Activated B cell treated with CpG ODN at 0.5 μM for 24 hours (primary cell): ENCODE measurements around the gene BICD1. TPM values are rescaled to one million over a fixed set of nuclear protein-coding genes. Genes with fewer than 3 reads are reported as not detected.

Experiments
- ATAC-seq: fragments of 200-7000 bp; cut with Tn5 transposase; one replicate; pipeline ENCODE4 v1.10.0; 2021; ENCODE audit warnings: low read depth, mild to moderate bottlenecking, moderate library complexity
- CTCF ChIA-PET: fragments of 350-600 bp; sonication (Branson Sonifier 250); formaldehyde crosslinking; loops from one replicate; lab custom pipeline; 2021; ENCODE audit warnings: antibody characterized with exemption; lab: Charles Lee
- POLR2A ChIA-PET: fragments of 350-600 bp; sonication (Branson Sonifier 250); formaldehyde crosslinking; loops from one replicate; lab custom pipeline; 2021; ENCODE audit warnings: antibody characterized with exemption; lab: Charles Lee
- DNase-seq: peaks from one replicate; pipeline ENCODE4 v3.0.0; 2022
- H3K27ac Mint-ChIP-seq: one replicate; pipeline ENCODE4 v1.8.0; 2020; ENCODE audit warnings: mixed read lengths
- H3K27me3 Mint-ChIP-seq: one replicate; pipeline ENCODE4 v1.8.0; 2021; ENCODE audit warnings: mixed read lengths
- H3K36me3 Mint-ChIP-seq: one replicate; pipeline ENCODE4 v1.8.0; 2021; ENCODE audit warnings: low read depth, mixed read lengths
- H3K4me1 Mint-ChIP-seq: one replicate; pipeline ENCODE4 v1.8.0; 2021; ENCODE audit warnings: mixed read lengths
- H3K4me3 Mint-ChIP-seq: one replicate; pipeline ENCODE4 v1.8.0; 2020; ENCODE audit warnings: mild to moderate bottlenecking, mixed read lengths
- H3K9me3 Mint-ChIP-seq: one replicate; pipeline ENCODE4 v1.8.0; 2020; ENCODE audit warnings: mixed read lengths
- CTCF ChIP-seq: fragments of 200-600 bp; IDR thresholded peaks from one replicate; pipeline ENCODE4 v1.8.0; 2022; ENCODE audit warnings: antibody characterized with exemption, mild to moderate bottlenecking
- intact Hi-C: fragments of 100-400 bp; cut with micrococcal nuclease; formaldehyde crosslinking; loops from one replicate; pipeline ENCODE4 v1.15.1; 2024
- total RNA-seq: library from RNA; stranded (reverse); gene quantifications from 2 replicates; pipeline ENCODE4 v1.2.3, GENCODE V29; 2022

BICD1 gene
- total RNA-seq, 1 donor from 2014 or later, result 67.6 TPM

GRCh38 chr12:32110417-32110816 lies 3.8 kb downstream of the BICD1 start:
- Mint-ChIP-seq H3K4me3 (no peak overlapping the region), H3K9me3 (no peaks in the 10 kb centered on the region), H3K4me1 (peaks cover 34% of the 10 kb centered on the region), H3K27ac (no peak overlapping the region), H3K36me3 (peaks cover 33% of the 10 kb centered on the region), H3K27me3 (no peaks in the 10 kb centered on the region)
- ChIA-PET CTCF (no interaction called here), POLR2A (interaction anchor here (1.2 kb wide), 1 partner anchor 150 kb away, joined by 3 read pairs; no protein-coding TSS in a partner anchor)
- intact Hi-C loops, result no loop called here
- TF ChIP-seq CTCF, result no peak
- DNase-seq, result no peak
- no peak for ATAC-seq

- H3K36me3 Mint-ChIP-seq, result peaks cover 32% of the 10 kb centered on the region
- H3K9me3 Mint-ChIP-seq, result no peaks in the 10 kb centered on the region
- no peaks in the 10 kb centered on the region for H3K27me3 Mint-ChIP-seq
- DNase-seq (no peak), ATAC-seq (no peak)
- H3K4me3 Mint-ChIP-seq, result no peak overlapping the region
- H3K4me1 Mint-ChIP-seq, result peaks cover 38% of the 10 kb centered on the region
- POLR2A ChIA-PET, result interaction anchor here (0.7 to 1.2 kb wide), 2 partner anchors 151 to 868 kb away, joined by 3 read pairs; no protein-coding TSS in a partner anchor
- CTCF ChIA-PET, result no interaction called here
- intact Hi-C loops, result no loop called here
- H3K27ac Mint-ChIP-seq, result no peak overlapping the region
- TF ChIP-seq CTCF, result no peak
These were observed 4.3 kb downstream of the BICD1 start for GRCh38 chr12:32110942-32111341.

- intact Hi-C loops, result no loop called here
- no peaks in the 10 kb centered on the region for H3K9me3 Mint-ChIP-seq
- CTCF ChIA-PET, result interaction anchor here (0.7 kb wide), 1 partner anchor 24 kb away, joined by 3 read pairs; no protein-coding TSS in a partner anchor
These were observed 8.9 kb downstream of the BICD1 start for GRCh38 chr12:32115404-32116104.

DNA sequence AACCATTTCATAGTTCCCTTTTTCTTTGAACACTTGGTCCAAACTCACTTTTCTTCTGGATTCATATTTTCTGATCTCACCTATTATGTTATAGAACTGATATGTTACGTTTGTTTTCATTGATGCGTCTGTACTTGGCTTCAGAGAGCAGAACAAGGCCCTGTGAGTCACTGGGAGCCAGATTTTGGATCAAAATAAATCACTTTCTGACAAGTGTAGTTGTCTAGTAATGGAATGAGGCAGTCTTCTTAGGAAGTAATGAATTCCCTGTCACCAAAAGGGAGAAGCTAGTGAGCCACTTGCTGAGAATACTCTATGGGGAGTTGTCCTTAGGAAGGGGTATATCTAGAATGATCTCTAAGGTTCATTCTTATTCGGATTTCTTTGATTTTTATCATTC lies 10.2 kb downstream of the BICD1 start:
- ChIA-PET CTCF (no interaction called here), POLR2A (no interaction called here)
- DNase-seq (no peak), ATAC-seq (no peak)
- no peaks in the 10 kb centered on the region for H3K9me3 Mint-ChIP-seq
- H3K27ac Mint-ChIP-seq, result no peak overlapping the region
- H3K27me3 Mint-ChIP-seq, result no peaks in the 10 kb centered on the region
- intact Hi-C loops, result no loop called here
- TF ChIP-seq CTCF, result no peak
- no peak overlapping the region for H3K4me3 Mint-ChIP-seq
- peaks cover 24% of the 10 kb centered on the region for H3K4me1 Mint-ChIP-seq
- H3K36me3 Mint-ChIP-seq, result peaks cover 19% of the 10 kb centered on the region

More at GRCh38 chr12:32115404-32116104, 8.9 kb downstream of the BICD1 start:
- Mint-ChIP-seq H3K27me3 (no peaks in the 10 kb centered on the region), H3K27ac (peak overlapping the region; percentile 42), H3K4me3 (no peak overlapping the region), H3K4me1 (peaks cover 22% of the 10 kb centered on the region), H3K36me3 (peaks cover 20% of the 10 kb centered on the region)
- DNase-seq (no peak), ATAC-seq (no peak)
- POLR2A ChIA-PET, result interaction anchor here (0.6 to 0.7 kb wide), 4 partner anchors 27 to 462 kb away, joined by 3 to 4 read pairs (median 4); no protein-coding TSS in a partner anchor
- TF ChIP-seq CTCF, result no peak

- no peaks in the 10 kb centered on the region for H3K9me3 Mint-ChIP-seq
- H3K4me1 Mint-ChIP-seq, result peaks cover 24% of the 10 kb centered on the region
- POLR2A ChIA-PET, result no interaction called here
- ATAC-seq (no peak), DNase-seq (no peak)
- CTCF ChIA-PET, result no interaction called here
- TF ChIP-seq CTCF, result no peak
- H3K27ac Mint-ChIP-seq, result no peak overlapping the region
- intact Hi-C loops, result no loop called here
- H3K4me3 Mint-ChIP-seq, result no peak overlapping the region
- H3K36me3 Mint-ChIP-seq, result peaks cover 14% of the 10 kb centered on the region
- no peaks in the 10 kb centered on the region for H3K27me3 Mint-ChIP-seq
These were observed 10.7 kb downstream of the BICD1 start for GRCh38 chr12:32117316-32117715.
